Spleen (tissue), 11 donors: ENCODE data around the gene RASA3. TPM values are rescaled to one million over a fixed set of nuclear protein-coding genes. Genes with fewer than 3 reads are reported as not detected.
A peak's percentile ranks its signal among the peaks of the same experiment; 100 is the strongest.
"Not testable (repeated sequence)": the region's sequence is repeated elsewhere in the genome, so short reads cannot be mapped to it uniquely, and the experiment has no call there.

Source experiments
- DNase-seq: peaks from one replicate; pipeline ENCODE4 v3.0.0-alpha.2; 2020
- H3K27ac ChIP-seq, 8 donors: fragments of 200-600 bp; sonication (generic) in 7 of 8; 1 replicate in 4 of 8; 2 replicates in 4 of 8; pipeline versions ENCODE4 v1.5.0 to v1.8.0; 2016 to 2021; ENCODE audit warnings: inconsistent platforms in 4 of 8, mild to moderate bottlenecking in 4 of 8, moderate library complexity in 1 of 8
- H3K27me3 ChIP-seq, 7 donors: fragments of 200-600 bp; sonication (generic) in 6 of 7; replicated peaks in 1 of 7; 1 replicate in 4 of 7; 2 replicates in 3 of 7; pipeline versions ENCODE4 v1.5.0 to v1.8.0; 2016 to 2021; ENCODE audit warnings: inconsistent platforms in 3 of 7, mild to moderate bottlenecking in 1 of 7
- H3K36me3 ChIP-seq, 6 donors: fragments of 200-600 bp; sonication (generic) in 5 of 6; 1 replicate in 4 of 6; 2 replicates in 2 of 6; pipeline versions ENCODE4 v1.5.0 to v1.8.0; 2016 to 2021; ENCODE audit warnings: inconsistent platforms in 2 of 6
- H3K4me1 ChIP-seq, 6 donors: fragments of 200-600 bp; sonication (generic) in 5 of 6; 1 replicate in 3 of 6; 2 replicates in 3 of 6; pipeline versions ENCODE4 v1.5.0 to v1.8.0; 2016 to 2021; ENCODE audit warnings: inconsistent platforms in 3 of 6
- H3K4me3 ChIP-seq, 8 donors: fragments of 200-600 bp; sonication (generic) in 7 of 8; 1 replicate in 4 of 8; 2 replicates in 4 of 8; pipeline versions ENCODE4 v1.5.0 to v1.8.0; 2016 to 2021; ENCODE audit warnings: inconsistent platforms in 4 of 8, mild to moderate bottlenecking in 4 of 8, moderate library complexity in 2 of 8
- H3K9me3 ChIP-seq, 8 donors: fragments of 200-600 bp; sonication (generic) in 7 of 8; 1 replicate in 4 of 8; 2 replicates in 4 of 8; pipeline versions ENCODE4 v1.5.0 to v1.8.0; 2016 to 2021; ENCODE audit warnings: inconsistent platforms in 4 of 8
- CTCF ChIP-seq, 11 experiments: fragments of 200-600 bp in 7 of 11; fragments of 450-650 bp in 4 of 11; sonication (generic) in 4 of 11; IDR thresholded peaks in 8 of 11; conservative IDR thresholded peaks in 3 of 11; 1 replicate in 7 of 11; 2 replicates in 4 of 11; pipeline versions ENCODE4 v1.4.0 to v1.8.0; 2016 to 2021; ENCODE audit warnings: antibody characterized with exemption in 11 of 11, inconsistent platforms in 4 of 11, mild to moderate bottlenecking in 1 of 11
- POLR2A ChIP-seq, 3 donors: fragments of 450-650 bp; IDR thresholded peaks; one replicate each; pipeline ENCODE4 v1.5.1; 2017; ENCODE audit warnings: antibody characterized with exemption in 3 of 3, mild to moderate bottlenecking in 1 of 3
- POLR2AphosphoS5 ChIP-seq, 3 donors: sonication (generic); formaldehyde crosslinking; IDR thresholded peaks; one replicate each; pipeline ENCODE4 v1.5.1; 2017; ENCODE audit warnings: antibody characterized with exemption in 3 of 3
- WGBS, 5 donors: extraction: QIAGEN DNeasy Blood & Tissue Kit in 3 of 5; methylation state at CpG; one replicate each; pipeline versions ENCODE4 v1.1.5 to v1.1.7; 2013 to 2018; 5-methylcytosine and 5-hydroxymethylcytosine counted together
- intact Hi-C: fragments of 100-400 bp; cut with DNase I; formaldehyde crosslinking; loops from one replicate; pipeline ENCODE4 v1.15.0; 2023; ENCODE audit warnings: low total_unique reads
- polyA plus RNA-seq, 3 donors: library from polyadenylated mRNA; stranded (reverse); fragments of 200-250 nt; gene quantifications; one replicate each; pipeline ENCODE4 v1.2.1, GENCODE V29; 2013
- total RNA-seq, 7 donors: library from RNA; depleted of rRNA in 3 of 7; stranded (reverse); fragments of >200 nt in 3 of 7; fragmentation: NEBNext Ultra II Directional in 4 of 7; extraction: Animal tissue kit (Norgen Biotek cat#: 25700) in 4 of 7; gene quantifications; one replicate each; pipeline versions ENCODE4 v1.1.0 to v1.2.1, GENCODE V29; 2016 to 2021
- donor health status: healthy with polysubstance abuse.
- donor health status: DM: no; HTN: no; CAD: no; lungs with moderate emphysema.
- donor health status: DM: no; HTN: no; CAD: no.
- donor health status: Bipolar disorder and iron deficiency.
- donor health status: healthy.
- donor health status: DM: no; HTN: no; CAD: no.
- donor health status: DM: yes; HTN: yes; CAD: no.

Gene RASA3
- total and polyA plus RNA-seq, 10 donors, result 11.7 to 52.8 (median 47.7) TPM

- peaks cover 14 to 72% (median 48%) of the 10 kb centered on the region in 6 donors for H3K4me1 ChIP-seq
- H3K27me3 ChIP-seq, result no peaks in the 10 kb centered on the region
- WGBS, 5 donors, result 89 to 93% (median 90%) methylated on average over 13 of the region's 13 CpGs
- H3K4me3 ChIP-seq, result no peak overlapping the region
- H3K27ac ChIP-seq, result peak overlapping the region in 6 of 8 donors; percentile 51 to 75 (median 59)
- H3K9me3 ChIP-seq, result no peaks in the 10 kb centered on the region
- intact Hi-C loops, result no loop called here
- peak; percentile 69 for DNase-seq
- peaks cover 0 to 27% (median 0%) of the 10 kb centered on the region in 6 donors for H3K36me3 ChIP-seq
- no peak for TF ChIP-seq POLR2AphosphoS5 (IDR thresholded peaks at IDR 0.05)
- no peak for TF ChIP-seq CTCF (IDR thresholded peaks at IDR 0.05 in 8 of 11, conservative IDR thresholded peaks at IDR 0.05 in 3 of 11)
- TF ChIP-seq POLR2A (IDR thresholded peaks at IDR 0.05), result no peak
Measured at GRCh38 chr13:114115796-114116195, 16.6 kb downstream of the RASA3 start.

- H3K9me3 ChIP-seq, result no peaks in the 10 kb centered on the region
- intact Hi-C loops, result no loop called here
- no peak overlapping the region for H3K4me3 ChIP-seq
- peak overlapping the region in 7 of 8 donors; percentile 51 to 75 (median 61) for H3K27ac ChIP-seq
- peaks cover 0 to 27% (median 0%) of the 10 kb centered on the region in 6 donors for H3K36me3 ChIP-seq
- TF ChIP-seq POLR2AphosphoS5 (IDR thresholded peaks at IDR 0.05), result peak; percentile 51 to 73 (median 56)
- peak in 2 of 11 experiments; percentile 17 to 22 for TF ChIP-seq CTCF (IDR thresholded peaks at IDR 0.05 in 8 of 11, conservative IDR thresholded peaks at IDR 0.05 in 3 of 11)
- no peak for TF ChIP-seq POLR2A (IDR thresholded peaks at IDR 0.05)
- DNase-seq, result peak; percentile 83
- 56 to 71% (median 59%) methylated on average over 25 of the region's 25 CpGs for WGBS, 5 donors
- no peaks in the 10 kb centered on the region for H3K27me3 ChIP-seq
- H3K4me1 ChIP-seq, result peaks cover 20 to 73% (median 51%) of the 10 kb centered on the region in 6 donors
Measured at GRCh38 chr13:114115191-114115671, 17.2 kb downstream of the RASA3 start.

- Histone ChIP-seq H3K36me3 (peaks cover 0 to 27% (median 0%) of the 10 kb centered on the region in 6 donors), H3K4me1 (peaks cover 26 to 78% (median 57%) of the 10 kb centered on the region in 6 donors), H3K27ac (peak overlapping the region in 7 of 8 donors; percentile 51 to 75 (median 61))
- H3K27me3 ChIP-seq, H3K4me3 ChIP-seq, intact Hi-C loops, H3K9me3 ChIP-seq: not testable (repeated sequence)
- DNase-seq, result peak; percentile 70
- 65 to 84% (median 72%) methylated on average over 11 to 12 of the region's 12 CpGs for WGBS, 5 donors
Measured at GRCh38 chr13:114114666-114115065, 17.8 kb downstream of the RASA3 start.

- no peaks in the 10 kb centered on the region for H3K27me3 ChIP-seq
- peaks cover 30 to 81% (median 60%) of the 10 kb centered on the region in 6 donors for H3K4me1 ChIP-seq
- H3K9me3 ChIP-seq, result no peaks in the 10 kb centered on the region
- H3K4me3 ChIP-seq, result no peak overlapping the region
- H3K36me3 ChIP-seq, result peaks cover 0 to 27% (median 0%) of the 10 kb centered on the region in 6 donors
- H3K27ac ChIP-seq, result peak overlapping the region in 3 of 8 donors; percentile 57 to 75 (median 69)
- no peak for TF ChIP-seq POLR2AphosphoS5 (IDR thresholded peaks at IDR 0.05)
- TF ChIP-seq CTCF (IDR thresholded peaks at IDR 0.05 in 8 of 11, conservative IDR thresholded peaks at IDR 0.05 in 3 of 11), result no peak
- TF ChIP-seq POLR2A (IDR thresholded peaks at IDR 0.05), result no peak
- 86 to 89% (median 88%) methylated on average over 18 of the region's 18 CpGs for WGBS, 5 donors
- intact Hi-C loops, result no loop called here
- peak; percentile 42 for DNase-seq
Measured at GRCh38 chr13:114114006-114114640, 18.3 kb downstream of the RASA3 start.

GRCh38 chr13:114113395-114113794 is 19.0 kb downstream of the RASA3 start:
- WGBS, 5 donors, result 91 to 97% (median 94%) methylated on average over 11 to 15 of the region's 21 CpGs
- Histone ChIP-seq H3K4me1 (peaks cover 33 to 81% (median 60%) of the 10 kb centered on the region in 6 donors), H3K36me3 (peaks cover 0 to 34% (median 0%) of the 10 kb centered on the region in 6 donors), H3K27ac (peak overlapping the region in 1 of 8 donors; percentile 73)
- H3K4me3 ChIP-seq, H3K27me3 ChIP-seq, H3K9me3 ChIP-seq, intact Hi-C loops: not testable (repeated sequence)
- peak; percentile 51 for DNase-seq
